Fibroblast of peridontal ligament (primary cell): ENCODE data around the gene INKA2.

Experiments
- DNase-seq: peaks from one replicate; pipeline ENCODE4 v3.0.0-alpha.2; 2010; ENCODE audit errors: extremely low read depth

Gene INKA2

GRCh38 chr1:111704240-111704639 is 35.0 kb downstream of the INKA2 start:
- no peak for DNase-seq

- no peak for DNase-seq
These were observed 36.6 kb downstream of the INKA2 start for GRCh38 chr1:111702504-111703050.

- no peak for DNase-seq
These were observed 39.9 kb downstream of the INKA2 start for GRCh38 chr1:111699268-111699667.

- DNase-seq, result no peak
These were observed 42.9 kb downstream of the INKA2 start for GRCh38 chr1:111696330-111696729.

- DNase-seq, result no peak
These were observed 43.4 kb downstream of the INKA2 start for GRCh38 chr1:111695801-111696200.

- DNase-seq, result no peak
These were observed 47.3 kb downstream of the INKA2 start for GRCh38 chr1:111691886-111692285.

- DNase-seq, result peak; percentile 98
These were observed 48.9 kb downstream of the INKA2 start for GRCh38 chr1:111690306-111690617.
